RWPE2 (cell line): ENCODE results near the gene CRABP1.

Experiments
- ATAC-seq: fragments of 200-7000 bp; cut with Tn5 transposase; 3 replicates; pipeline ENCODE4 v1.9.1; 2021; ENCODE audit warnings: low read depth
- DNase-seq: peaks from one replicate; pipeline ENCODE4 v3.0.0-alpha.2; 2020; ENCODE audit warnings: low spot score
- H3K27ac ChIP-seq: fragments of 450-650 bp; 2 replicates; pipeline ENCODE4 v1.5.1; 2017; ENCODE audit warnings: mild to moderate bottlenecking; ENCODE audit not compliant: poor library complexity, severe bottlenecking
- H3K27me3 ChIP-seq: fragments of 250-450 bp; sonication (Bioruptor Pico); 2 replicates; pipeline ENCODE4 v1.5.1; 2021; ENCODE audit warnings: mild to moderate bottlenecking, moderate library complexity; ENCODE audit not compliant: insufficient read depth, poor library complexity, severe bottlenecking
- H3K36me3 ChIP-seq: fragments of 250-450 bp; sonication (Bioruptor Pico); 2 replicates; pipeline ENCODE4 v1.5.1; 2020; ENCODE audit warnings: low read depth, mild to moderate bottlenecking, moderate library complexity
- H3K4me1 ChIP-seq: fragments of 250-450 bp; sonication (Bioruptor Pico); 2 replicates; pipeline ENCODE4 v1.5.1; 2021; ENCODE audit warnings: mild to moderate bottlenecking, moderate library complexity; ENCODE audit not compliant: insufficient read depth, poor library complexity, severe bottlenecking
- H3K4me3 ChIP-seq: fragments of 250-450 bp; sonication (Bioruptor Pico); 2 replicates; pipeline ENCODE4 v1.5.1; 2021; ENCODE audit warnings: mild to moderate bottlenecking, moderate library complexity; ENCODE audit not compliant: severe bottlenecking
- H3K9me3 ChIP-seq: fragments of 250-450 bp; sonication (Bioruptor Pico); 2 replicates; pipeline ENCODE4 v1.5.1; 2021; ENCODE audit warnings: mild to moderate bottlenecking, moderate library complexity; ENCODE audit not compliant: severe bottlenecking
- CTCF ChIP-seq: fragments of 450-650 bp; IDR thresholded peaks from one replicate; pipeline ENCODE4 v1.5.1; 2017; ENCODE audit warnings: mild to moderate bottlenecking, moderate library complexity; ENCODE audit not compliant: poor library complexity, severe bottlenecking

The CRABP1 gene

GRCh38 chr15:78315686-78316282, 24.4 kb upstream of the CRABP1 start:
- no peaks in the 10 kb centered on the region for H3K36me3 ChIP-seq
- ATAC-seq (peak; percentile 61), DNase-seq (no peak)
- no peak overlapping the region for H3K4me3 ChIP-seq
- TF ChIP-seq CTCF: peak; percentile 35
- no peaks in the 10 kb centered on the region for H3K27me3 ChIP-seq
- no peak overlapping the region for H3K27ac ChIP-seq
- no peaks in the 10 kb centered on the region for H3K9me3 ChIP-seq
- H3K4me1 ChIP-seq: no peaks in the 10 kb centered on the region

DNA sequence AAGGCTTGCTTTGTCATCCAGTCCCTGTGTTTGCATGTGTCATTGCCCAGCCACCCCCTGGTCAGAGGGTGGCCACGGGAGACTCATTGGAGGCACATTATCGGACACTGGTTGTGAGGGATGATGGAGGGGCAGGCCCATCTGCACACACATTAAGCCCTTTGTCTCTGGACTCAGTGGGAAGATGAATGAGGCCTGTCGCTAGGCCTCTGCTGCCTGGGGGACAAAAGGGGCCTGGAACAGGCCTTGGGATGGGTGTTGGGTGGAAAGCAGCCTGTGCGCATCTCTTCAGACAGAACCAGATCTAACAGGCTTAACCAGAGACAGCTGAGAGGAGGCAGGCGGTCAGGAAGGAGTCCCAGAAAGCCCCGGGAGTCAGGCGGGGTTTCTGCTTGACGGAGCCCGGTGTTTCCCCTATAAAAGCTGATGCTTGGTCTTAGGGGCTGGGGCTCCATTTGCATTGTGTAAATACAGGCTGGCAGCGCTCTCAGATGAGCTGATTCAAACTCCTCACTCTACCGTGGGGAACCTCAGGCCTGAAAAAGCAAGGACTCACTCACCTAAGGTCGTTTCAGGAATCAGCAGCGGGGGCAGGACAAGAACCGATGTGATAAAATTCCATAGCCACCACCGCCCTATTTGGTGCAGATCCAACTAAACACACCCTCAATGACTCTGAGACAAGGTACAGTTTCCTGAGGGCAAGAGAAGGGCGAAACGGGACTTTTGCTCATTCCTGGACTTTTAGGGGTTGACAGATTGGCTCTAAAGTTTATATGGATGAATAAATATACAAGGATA, 23.7 kb upstream of the CRABP1 start:
- Histone ChIP-seq H3K36me3 (no peaks in the 10 kb centered on the region), H3K4me1 (no peaks in the 10 kb centered on the region), H3K9me3 (no peaks in the 10 kb centered on the region), H3K4me3 (no peak overlapping the region), H3K27ac (no peak overlapping the region), H3K27me3 (no peaks in the 10 kb centered on the region)
- no peak for TF ChIP-seq CTCF
- peak; percentile 10; the same call in 1 of the 3 replicates for ATAC-seq
- peak; percentile 58 for DNase-seq

- H3K36me3 ChIP-seq: no peaks in the 10 kb centered on the region
- DNase-seq (no peak), ATAC-seq (peak; percentile 48)
- H3K9me3 ChIP-seq: no peaks in the 10 kb centered on the region
- no peak overlapping the region for H3K27ac ChIP-seq
- no peaks in the 10 kb centered on the region for H3K4me1 ChIP-seq
- no peaks in the 10 kb centered on the region for H3K27me3 ChIP-seq
- peak; percentile 23 for TF ChIP-seq CTCF
- no peak overlapping the region for H3K4me3 ChIP-seq
These were observed 22.9 kb upstream of the CRABP1 start for GRCh38 chr15:78317145-78317836.

- H3K4me1 ChIP-seq: peaks cover 3% of the 10 kb centered on the region
- TF ChIP-seq CTCF: no peak
These were observed 20.6 kb upstream of the CRABP1 start for GRCh38 chr15:78319588-78319987.

DNA sequence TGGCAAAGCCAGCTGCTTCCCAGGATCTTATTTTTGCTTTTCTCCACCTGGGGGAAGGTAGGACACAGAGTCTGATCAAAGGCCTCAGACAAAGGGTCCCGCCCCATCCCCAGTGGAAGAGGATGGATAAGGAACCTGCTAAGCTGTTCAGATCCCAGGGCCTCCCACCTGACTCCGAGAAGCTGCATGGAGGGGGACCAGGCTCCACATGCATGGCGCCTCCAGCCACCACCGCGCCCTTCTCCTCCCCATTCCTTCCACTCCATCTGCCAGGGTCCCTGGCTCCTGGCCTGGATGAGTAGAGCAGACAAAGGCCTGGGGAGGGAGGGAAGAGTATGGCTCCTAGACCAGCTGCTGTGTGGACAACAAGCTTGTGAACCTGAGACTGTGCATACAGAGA, 20.0 kb upstream of the CRABP1 start:
- Histone ChIP-seq H3K4me1 (peaks cover 3% of the 10 kb centered on the region), H3K4me3 (no peak overlapping the region), H3K27me3 (no peaks in the 10 kb centered on the region), H3K27ac (no peak overlapping the region), H3K9me3 (no peaks in the 10 kb centered on the region), H3K36me3 (no peaks in the 10 kb centered on the region)
- no peak for TF ChIP-seq CTCF
- ATAC-seq (no peak), DNase-seq (no peak)

More at GRCh38 chr15:78319588-78319987, 20.6 kb upstream of the CRABP1 start:
- Histone ChIP-seq H3K36me3 (no peaks in the 10 kb centered on the region), H3K4me3 (no peak overlapping the region), H3K27ac (no peak overlapping the region), H3K27me3 (no peaks in the 10 kb centered on the region), H3K9me3 (no peaks in the 10 kb centered on the region)
- ATAC-seq: no peak
- no peak for DNase-seq
